ENCODE data around the gene EBF3. TPM values are rescaled to one million over a fixed set of nuclear protein-coding genes. Genes with fewer than 3 reads are reported as not detected.

Gene EBF3
- total and polyA plus RNA-seq, 7 donors, result 1.2 to 8.9 (median 4.5) TPM; not detected in 1

GRCh38 chr10:129814681-129815646, 149.1 kb downstream of the EBF3 start:
- H3K4me1 ChIP-seq, result no peaks in the 10 kb centered on the region
- 29 to 42% methylated on average over 12 of the region's 12 CpGs for WGBS, 2 donors
- TF ChIP-seq POLR2AphosphoS5 (IDR thresholded peaks at IDR 0.05) (no peak), POLR2A (IDR thresholded peaks at IDR 0.05) (no peak), EP300 (IDR thresholded peaks at IDR 0.05) (no peak)
- no peak overlapping the region for H3K4me3 ChIP-seq
- H3K36me3 ChIP-seq, result no peaks in the 10 kb centered on the region
- intact Hi-C loops (cut with DNase I), result no loop called here
- peaks cover 0 to 32% (median 0%) of the 10 kb centered on the region in 3 donors for H3K27me3 ChIP-seq
- H3K27ac ChIP-seq, result no peak overlapping the region
- no peaks in the 10 kb centered on the region for H3K9me3 ChIP-seq
- DNase-seq, result no peak

DNA sequence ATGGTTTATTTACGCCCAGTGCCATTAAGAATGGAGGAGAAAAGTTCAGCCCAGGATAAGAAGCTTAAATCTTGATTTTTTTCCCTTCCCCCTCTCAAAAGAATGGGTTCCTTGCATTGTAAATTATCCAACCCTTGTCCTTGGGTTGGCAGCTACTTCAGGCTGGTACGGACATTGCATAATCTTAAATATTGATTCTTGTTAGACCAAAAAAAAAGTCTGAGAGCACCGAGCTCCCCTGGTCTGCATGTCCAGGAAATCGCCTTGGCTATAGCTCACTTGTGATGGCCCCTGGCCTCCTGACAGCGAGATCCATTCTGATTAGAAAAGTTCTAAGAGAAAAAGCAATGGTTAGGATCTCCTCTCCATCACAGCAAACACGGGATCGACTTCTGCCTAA, 151.7 kb downstream of the EBF3 start:
- DNase-seq, result no peak
- TF ChIP-seq EP300 (IDR thresholded peaks at IDR 0.05) (no peak), POLR2AphosphoS5 (IDR thresholded peaks at IDR 0.05) (no peak)
- intact Hi-C loops (cut with DNase I), result no loop called here
- Histone ChIP-seq H3K9me3 (no peaks in the 10 kb centered on the region), H3K27me3 (peaks cover 0 to 32% (median 0%) of the 10 kb centered on the region in 3 donors), H3K27ac (no peak overlapping the region), H3K36me3 (no peaks in the 10 kb centered on the region), H3K4me1 (no peaks in the 10 kb centered on the region), H3K4me3 (no peak overlapping the region)
- WGBS, 2 donors, result 58 to 76% methylated on average over 7 of the region's 7 CpGs

- intact Hi-C loops (cut with DNase I), result no loop called here
- 81 to 85% methylated on average over 9 of the region's 9 CpGs for WGBS, 2 donors
- no peak for TF ChIP-seq EP300 (IDR thresholded peaks at IDR 0.05)
- TF ChIP-seq CTCF (IDR thresholded peaks at IDR 0.05), result no peak
- TF ChIP-seq POLR2AphosphoS5 (IDR thresholded peaks at IDR 0.05), result no peak
- no peak for TF ChIP-seq POLR2A (IDR thresholded peaks at IDR 0.05)
- H3K27ac ChIP-seq, result no peak overlapping the region
- H3K4me1 ChIP-seq, result no peaks in the 10 kb centered on the region
- peaks cover 0 to 8% (median 0%) of the 10 kb centered on the region in 4 donors for H3K9me3 ChIP-seq
- H3K36me3 ChIP-seq, result no peaks in the 10 kb centered on the region
- no peak for DNase-seq
- H3K27me3 ChIP-seq, result peaks cover 0 to 31% (median 0%) of the 10 kb centered on the region in 3 donors
- no peak overlapping the region for H3K4me3 ChIP-seq
Measured at GRCh38 chr10:129811208-129811607, 152.9 kb downstream of the EBF3 start.

DNA sequence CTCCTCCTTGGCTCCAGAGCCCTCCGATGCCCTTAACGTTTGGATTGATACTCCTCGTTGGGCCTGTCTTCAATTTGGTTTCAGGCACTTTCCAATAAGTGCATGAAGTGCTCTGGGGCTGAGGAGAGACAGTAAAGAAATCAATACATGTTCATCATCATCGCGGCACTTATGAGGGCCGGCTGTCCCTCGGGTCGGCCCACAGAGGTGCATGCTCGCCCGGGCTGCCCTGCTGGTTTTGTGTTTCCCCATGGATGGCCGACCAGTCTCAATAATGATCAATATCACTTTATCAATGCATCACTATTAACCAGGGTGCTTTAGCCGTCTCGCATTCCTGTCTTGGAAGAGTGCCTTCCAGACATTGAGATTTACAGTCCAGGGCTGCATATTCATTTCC, 154.2 kb downstream of the EBF3 start:
- intact Hi-C loops (cut with DNase I), result no loop called here
- TF ChIP-seq CTCF (IDR thresholded peaks at IDR 0.05) (no peak), EP300 (IDR thresholded peaks at IDR 0.05) (no peak), POLR2A (IDR thresholded peaks at IDR 0.05) (no peak), POLR2AphosphoS5 (IDR thresholded peaks at IDR 0.05) (no peak)
- H3K4me1 ChIP-seq, result no peaks in the 10 kb centered on the region
- WGBS, 2 donors, result 88% methylated on average over 13 of the region's 13 CpGs
- no peak overlapping the region for H3K4me3 ChIP-seq
- H3K36me3 ChIP-seq, result no peaks in the 10 kb centered on the region
- peaks cover 0 to 18% (median 0%) of the 10 kb centered on the region in 4 donors for H3K9me3 ChIP-seq
- H3K27ac ChIP-seq, result no peak overlapping the region
- DNase-seq, result no peak
- peaks cover 0 to 28% (median 0%) of the 10 kb centered on the region in 3 donors for H3K27me3 ChIP-seq

- TF ChIP-seq POLR2AphosphoS5 (IDR thresholded peaks at IDR 0.05), result no peak
- TF ChIP-seq POLR2A (IDR thresholded peaks at IDR 0.05), result no peak
- TF ChIP-seq CTCF (IDR thresholded peaks at IDR 0.05), result no peak
- TF ChIP-seq EP300 (IDR thresholded peaks at IDR 0.05), result no peak
- peaks cover 0 to 18% (median 0%) of the 10 kb centered on the region in 4 donors for H3K9me3 ChIP-seq
- intact Hi-C loops (cut with DNase I), result no loop called here
- no peaks in the 10 kb centered on the region for H3K36me3 ChIP-seq
- no peak overlapping the region for H3K4me3 ChIP-seq
- no peaks in the 10 kb centered on the region for H3K4me1 ChIP-seq
- no peak for DNase-seq
- peaks cover 0 to 28% (median 0%) of the 10 kb centered on the region in 3 donors for H3K27me3 ChIP-seq
- no peak overlapping the region for H3K27ac ChIP-seq
- 87% methylated on average over 9 of the region's 9 CpGs for WGBS, 2 donors
Measured at GRCh38 chr10:129809431-129809830, 154.6 kb downstream of the EBF3 start.

Measured in sigmoid colon (tissue), 7 donors.